IgD-negative memory B cell (primary cell): Measurements from ENCODE around the gene OR10A2. TPM values are rescaled to one million over a fixed set of nuclear protein-coding genes. Genes with fewer than 3 reads are reported as not detected.
"Not testable (repeated sequence)": the region's sequence is repeated elsewhere in the genome, so short reads cannot be mapped to it uniquely, and the experiment has no call there.

Source experiments
- H3K27ac Mint-ChIP-seq, 3 donors: one replicate each; pipeline ENCODE4 v1.8.0; 2020 to 2022; ENCODE audit warnings: mild to moderate bottlenecking in 3 of 3, mixed read lengths in 3 of 3, moderate library complexity in 1 of 3
- H3K27me3 Mint-ChIP-seq: one replicate; pipeline ENCODE4 v1.8.0; 2021; ENCODE audit warnings: mixed read lengths
- H3K36me3 Mint-ChIP-seq: one replicate; pipeline ENCODE4 v1.8.0; 2020; ENCODE audit warnings: mild to moderate bottlenecking, mixed read lengths
- H3K4me1 Mint-ChIP-seq, 3 donors: one replicate each; pipeline ENCODE4 v1.8.0; 2020 to 2022; ENCODE audit warnings: mixed read lengths in 3 of 3, mild to moderate bottlenecking in 1 of 3
- H3K4me3 Mint-ChIP-seq, 4 donors: one replicate each; pipeline ENCODE4 v1.8.0; 2020 to 2022; ENCODE audit warnings: mild to moderate bottlenecking in 4 of 4, mixed read lengths in 4 of 4, moderate library complexity in 3 of 4
- H3K9me3 Mint-ChIP-seq, 3 donors: one replicate each; pipeline ENCODE4 v1.8.0; 2020 to 2021; ENCODE audit warnings: mixed read lengths in 3 of 3, mild to moderate bottlenecking in 1 of 3
- polyA plus RNA-seq: library from polyadenylated mRNA; unstranded; fragments of 300-500 nt; fragmentation: Illumina TruSeq; gene quantifications from one replicate; pipeline ENCODE4 v1.2.3, GENCODE V29; 2021

The OR10A2 gene, protein sequence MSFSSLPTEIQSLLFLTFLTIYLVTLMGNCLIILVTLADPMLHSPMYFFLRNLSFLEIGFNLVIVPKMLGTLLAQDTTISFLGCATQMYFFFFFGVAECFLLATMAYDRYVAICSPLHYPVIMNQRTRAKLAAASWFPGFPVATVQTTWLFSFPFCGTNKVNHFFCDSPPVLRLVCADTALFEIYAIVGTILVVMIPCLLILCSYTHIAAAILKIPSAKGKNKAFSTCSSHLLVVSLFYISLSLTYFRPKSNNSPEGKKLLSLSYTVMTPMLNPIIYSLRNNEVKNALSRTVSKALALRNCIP
- not detected for polyA plus RNA-seq

DNA sequence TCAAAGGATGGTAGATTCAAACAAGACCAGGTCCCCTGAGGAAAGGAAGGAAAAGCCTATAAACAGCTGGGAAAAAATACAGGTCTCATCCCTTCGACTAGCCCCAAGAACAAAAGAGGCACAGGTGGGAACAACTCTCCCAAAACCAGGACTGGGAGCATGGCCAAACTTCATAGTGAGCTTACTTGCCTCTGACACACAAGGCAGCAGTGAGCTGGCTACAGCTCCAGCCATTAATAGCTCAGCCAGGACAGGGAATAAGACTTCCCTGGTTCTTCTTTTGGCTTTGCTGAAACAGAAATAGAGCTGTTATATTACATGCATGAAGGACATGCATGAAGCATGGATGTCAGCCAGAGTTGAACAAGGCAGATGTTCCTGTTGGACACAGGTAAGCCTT lies at the start of gene OR10A2:
Gene OR10A2, plus strand, starts transcription at position 97 of the 400 bp plus-strand sequence. CDS start 6,698 bp downstream, outside the sequence.
- peaks cover 0 to 6% (median 5%) of the 10 kb centered on the region in 3 donors for H3K9me3 Mint-ChIP-seq
- peaks cover 6% of the 10 kb centered on the region for H3K27me3 Mint-ChIP-seq
- no peak within 1 kb of the TSS for H3K27ac Mint-ChIP-seq
- no peaks in the 10 kb centered on the region for H3K4me1 Mint-ChIP-seq
- H3K4me3 Mint-ChIP-seq = no peak within 1 kb of the TSS
- no peaks in the 10 kb centered on the region for H3K36me3 Mint-ChIP-seq

DNA sequence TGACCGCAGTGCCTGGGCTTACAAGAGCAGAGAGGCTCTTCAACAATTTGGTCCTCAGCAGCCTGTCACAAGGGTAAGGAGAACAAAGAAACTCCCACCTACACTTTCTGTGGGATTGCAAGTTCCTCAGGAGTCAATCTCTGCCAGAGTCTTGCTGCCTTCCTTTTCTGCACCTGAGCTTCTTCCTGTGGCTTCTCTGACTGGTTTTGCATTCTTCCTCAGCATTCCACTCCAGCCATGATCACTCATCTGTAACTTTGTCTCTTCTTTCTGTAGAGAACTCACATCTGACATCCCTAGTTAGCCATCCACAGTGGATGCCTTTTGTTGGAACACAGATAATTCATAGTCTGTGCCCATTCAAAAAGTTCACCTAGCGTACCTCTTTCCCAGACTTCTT lies 49.2 kb upstream of the OR10A2 start:
- Mint-ChIP-seq H3K36me3 (no peaks in the 10 kb centered on the region), H3K27me3 (peaks cover 16% of the 10 kb centered on the region), H3K27ac (no peak overlapping the region), H3K4me1 (peaks cover 0 to 2% (median 0%) of the 10 kb centered on the region in 3 donors), H3K9me3 (peaks cover 0 to 2% (median 0%) of the 10 kb centered on the region in 3 donors), H3K4me3 (no peak overlapping the region)

DNA sequence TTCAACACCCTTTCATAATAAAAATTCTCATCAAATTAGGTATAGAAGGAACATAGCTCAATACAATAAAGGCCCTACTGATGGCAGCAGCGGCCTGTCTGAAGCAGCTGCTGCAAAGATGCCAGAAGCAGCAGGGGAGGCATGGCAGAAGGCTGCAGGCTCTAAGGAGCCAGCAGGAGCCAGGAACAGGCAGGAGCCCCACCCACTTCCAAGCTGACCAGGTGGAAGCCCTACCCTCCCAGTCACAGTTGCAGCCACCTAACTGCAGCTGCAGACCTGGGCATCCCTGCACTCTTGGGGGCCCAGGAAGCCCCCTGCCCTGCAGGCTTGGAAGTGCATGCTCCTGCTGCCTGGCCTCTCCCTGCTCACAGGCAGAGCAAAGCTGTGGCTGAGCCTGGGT lies 45.2 kb upstream of the OR10A2 start:
- Mint-ChIP-seq H3K27me3 (peaks cover 17% of the 10 kb centered on the region), H3K4me1 (no peaks in the 10 kb centered on the region), H3K27ac (no peak overlapping the region), H3K4me3 (no peak overlapping the region), H3K36me3 (no peaks in the 10 kb centered on the region), H3K9me3 (peaks cover 9 to 11% (median 9%) of the 10 kb centered on the region in 3 donors)

DNA sequence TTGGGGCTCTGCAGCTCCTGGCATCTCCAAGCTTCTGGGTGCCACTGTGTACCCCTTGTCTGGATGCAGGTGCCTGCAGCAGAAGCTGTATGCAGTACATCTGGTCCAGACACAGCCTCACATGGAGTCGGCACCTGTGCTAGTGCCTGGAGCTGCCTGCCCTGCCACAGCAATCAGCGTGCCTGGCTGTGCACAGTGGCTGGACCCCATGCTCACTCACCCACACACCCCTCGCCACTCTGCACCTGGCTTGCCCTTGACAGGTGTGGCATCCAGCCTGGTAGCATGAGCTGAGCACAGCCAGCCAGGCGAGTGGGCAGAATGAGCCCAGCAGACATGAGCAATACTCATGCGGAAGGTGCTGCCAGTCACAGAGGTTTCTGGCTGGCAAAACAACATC lies 43.9 kb upstream of the OR10A2 start:
- Mint-ChIP-seq H3K9me3 (peaks cover 9 to 11% (median 9%) of the 10 kb centered on the region in 3 donors), H3K4me1 (no peaks in the 10 kb centered on the region), H3K27me3 (peaks cover 12% of the 10 kb centered on the region), H3K4me3 (no peak overlapping the region), H3K36me3 (no peaks in the 10 kb centered on the region), H3K27ac (no peak overlapping the region)

DNA sequence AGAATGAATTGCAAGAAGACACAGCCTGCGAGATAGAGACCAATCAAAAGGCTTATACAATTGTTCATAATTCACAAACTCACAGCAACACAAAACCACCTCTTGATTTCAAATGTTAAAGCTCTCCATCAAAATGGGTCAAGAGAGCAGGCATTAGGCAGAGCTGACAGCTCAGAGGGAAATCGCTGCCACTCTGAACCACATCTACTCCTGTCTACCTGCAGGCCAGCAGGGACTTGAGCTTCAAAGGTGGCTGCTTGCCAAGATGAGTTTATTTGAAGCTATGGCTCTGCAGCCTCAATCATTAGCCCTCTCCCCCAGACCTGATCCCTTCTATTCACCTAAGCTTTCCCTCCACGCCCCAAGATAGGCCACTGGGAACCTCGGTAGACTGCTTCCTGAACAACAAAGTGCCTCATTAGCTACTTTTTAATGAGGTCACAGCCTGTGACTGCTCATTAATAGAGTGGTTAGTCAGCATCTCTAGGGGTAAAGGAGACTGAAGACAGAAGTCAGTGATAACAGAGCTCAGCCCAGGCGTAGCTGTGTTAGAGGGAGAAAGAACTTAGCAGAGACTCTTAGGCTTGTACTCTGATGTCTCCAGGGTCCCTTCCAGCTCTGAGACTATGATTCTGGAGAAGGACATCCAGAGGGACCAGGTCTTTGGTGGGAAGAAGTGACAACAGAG lies 38.6 kb upstream of the OR10A2 start:
- Mint-ChIP-seq H3K27me3 (peaks cover 9% of the 10 kb centered on the region), H3K9me3 (peaks cover 4 to 11% (median 9%) of the 10 kb centered on the region in 3 donors), H3K27ac (no peak overlapping the region), H3K4me1 (no peaks in the 10 kb centered on the region), H3K4me3 (no peak overlapping the region), H3K36me3 (no peaks in the 10 kb centered on the region)

DNA sequence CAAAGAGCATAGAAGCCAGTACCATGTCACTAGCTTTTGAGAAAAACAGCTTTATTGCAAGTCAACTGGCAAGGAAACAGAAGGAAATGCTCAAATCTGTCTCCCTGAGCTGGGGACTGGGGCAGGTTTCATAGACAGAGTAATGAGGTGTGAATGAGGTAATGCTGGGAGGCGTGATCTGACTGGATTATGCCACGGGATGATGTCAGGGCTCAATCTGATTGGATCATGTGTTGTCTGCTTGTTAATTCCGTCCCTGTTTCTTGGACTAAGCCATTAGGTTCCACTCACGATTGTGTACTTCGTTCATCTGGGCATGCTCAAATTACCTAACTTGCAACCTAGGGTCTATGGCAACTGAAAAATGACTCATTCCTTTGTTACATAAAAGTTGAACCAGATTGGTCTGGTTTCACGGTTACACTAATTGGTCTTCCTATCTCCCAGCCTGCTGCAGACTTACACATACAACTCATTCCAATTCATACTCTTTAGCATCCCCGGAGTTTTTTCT lies 37.6 kb upstream of the OR10A2 start:
- Mint-ChIP-seq H3K4me1 (no peaks in the 10 kb centered on the region), H3K27me3 (peaks cover 6% of the 10 kb centered on the region), H3K4me3 (no peak overlapping the region), H3K27ac (no peak overlapping the region), H3K9me3 (peaks cover 1 to 8% (median 6%) of the 10 kb centered on the region in 3 donors), H3K36me3 (no peaks in the 10 kb centered on the region)

DNA sequence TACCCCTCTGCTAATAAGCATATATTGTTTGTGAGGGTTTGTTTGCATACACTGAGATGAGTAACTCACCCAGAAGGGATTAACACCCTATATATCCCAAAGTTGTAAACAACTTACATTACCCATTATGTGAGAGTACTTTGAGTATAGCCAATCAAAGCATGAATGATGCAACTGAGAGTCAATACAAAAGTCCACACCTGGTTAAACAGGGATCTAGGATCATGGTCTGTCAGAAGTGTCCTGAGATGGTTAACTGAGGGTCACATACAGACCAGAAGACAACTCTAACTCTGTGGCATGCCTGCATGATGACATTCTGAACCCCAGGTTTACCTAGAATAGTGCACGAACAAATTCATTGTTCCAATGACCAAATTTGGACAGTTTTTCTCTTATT lies 34.8 kb upstream of the OR10A2 start:
- Mint-ChIP-seq H3K4me1 (peaks cover 5 to 10% (median 10%) of the 10 kb centered on the region in 3 donors), H3K27me3 (no peaks in the 10 kb centered on the region), H3K27ac (no peak overlapping the region), H3K36me3 (no peaks in the 10 kb centered on the region), H3K9me3 (no peaks in the 10 kb centered on the region), H3K4me3 (no peak overlapping the region)

DNA sequence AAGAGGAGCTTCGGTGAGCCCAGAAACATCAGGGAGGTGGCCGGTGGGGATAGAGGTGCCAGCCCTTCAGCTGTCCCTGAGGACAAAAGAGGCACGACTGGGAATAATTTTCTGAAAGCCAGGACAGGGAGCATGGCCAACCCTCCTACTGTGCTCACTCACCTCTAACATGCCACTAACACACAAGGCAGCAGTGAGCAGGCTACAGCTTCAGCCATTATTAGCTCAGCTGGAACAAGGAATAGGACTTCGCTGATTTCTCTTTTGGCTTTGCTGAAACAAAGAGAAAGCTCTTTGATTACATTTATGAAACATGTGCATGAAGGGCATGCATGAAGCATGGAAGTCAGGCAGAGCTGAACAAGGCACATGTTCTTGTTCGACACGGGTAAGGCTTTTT lies 29.5 kb upstream of the OR10A2 start:
- Mint-ChIP-seq H3K36me3 (no peaks in the 10 kb centered on the region), H3K27me3 (no peaks in the 10 kb centered on the region), H3K9me3 (no peaks in the 10 kb centered on the region), H3K27ac (peak overlapping the region in 1 of 3 donors; percentile 35), H3K4me3 (no peak overlapping the region), H3K4me1 (peaks cover 8 to 15% (median 11%) of the 10 kb centered on the region in 3 donors)

DNA sequence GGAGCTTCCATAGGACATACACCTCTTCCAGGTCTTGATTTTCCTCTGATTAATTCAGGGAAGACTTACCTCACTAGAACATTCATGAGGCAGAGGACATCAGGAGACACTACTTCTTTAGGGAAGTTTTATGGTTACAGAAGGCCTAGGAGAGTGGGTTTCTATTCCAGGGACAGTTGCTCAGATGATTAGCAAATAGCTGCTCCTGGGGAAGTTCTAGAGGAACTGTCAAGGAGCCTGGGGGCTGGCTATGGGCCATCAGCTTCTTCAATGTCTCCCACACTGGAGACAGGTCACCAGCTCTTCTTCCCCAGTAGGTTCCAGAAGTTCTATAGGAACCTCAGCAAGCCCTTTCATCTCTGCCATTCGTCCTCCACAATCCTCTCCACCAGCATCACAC lies 28.8 kb upstream of the OR10A2 start:
- no peak overlapping the region for H3K27ac Mint-ChIP-seq

DNA sequence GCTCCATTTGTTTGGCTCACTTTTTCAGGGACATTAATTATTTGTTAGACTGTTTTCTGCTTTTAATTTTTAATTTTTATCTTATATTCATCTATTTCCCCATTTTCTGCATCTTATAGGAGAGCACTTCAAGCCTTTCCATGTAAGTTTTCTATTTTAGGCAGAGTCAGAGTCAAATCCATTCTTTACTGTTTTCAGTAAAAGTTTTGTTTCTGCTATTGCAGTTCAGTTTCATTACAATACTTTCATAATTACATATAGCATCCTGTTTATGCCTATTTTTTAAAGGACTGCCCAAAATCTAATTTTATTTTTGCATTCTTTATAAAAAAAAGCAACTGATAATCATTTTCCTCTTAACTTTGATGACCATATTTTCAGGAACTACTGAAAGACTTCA lies 21.2 kb upstream of the OR10A2 start:
- Mint-ChIP-seq H3K4me3 (no peak overlapping the region), H3K4me1 (no peaks in the 10 kb centered on the region), H3K27ac (no peak overlapping the region), H3K9me3 (no peaks in the 10 kb centered on the region), H3K36me3 (no peaks in the 10 kb centered on the region), H3K27me3 (peaks cover 2% of the 10 kb centered on the region)

More for the DNA sequence above, 28.8 kb upstream of the OR10A2 start:
- Mint-ChIP-seq H3K4me3 (no peak overlapping the region), H3K36me3 (no peaks in the 10 kb centered on the region), H3K27me3 (no peaks in the 10 kb centered on the region), H3K4me1 (peaks cover 8 to 15% (median 11%) of the 10 kb centered on the region in 3 donors), H3K9me3 (no peaks in the 10 kb centered on the region)

DNA sequence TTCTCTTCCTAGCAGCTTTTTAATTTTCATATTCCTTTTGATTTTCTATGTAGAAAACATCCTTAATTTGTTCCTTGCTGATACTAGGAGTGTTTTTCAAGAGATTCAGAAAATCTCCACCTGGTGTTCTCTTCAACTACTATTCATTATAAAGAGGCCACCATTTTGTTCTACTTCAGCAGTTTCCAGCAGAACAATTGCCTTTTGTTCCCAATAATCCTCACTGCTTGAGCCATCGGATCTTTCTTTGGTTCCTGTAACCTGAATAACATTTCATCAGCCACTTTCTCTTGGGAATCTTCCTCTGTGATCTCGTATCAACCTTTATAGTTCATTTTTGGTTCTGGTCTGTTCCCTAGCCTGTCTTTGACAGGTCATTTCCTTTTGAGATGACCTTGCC lies 19.2 kb upstream of the OR10A2 start:
- peaks cover 2% of the 10 kb centered on the region for H3K27me3 Mint-ChIP-seq
- no peaks in the 10 kb centered on the region for H3K4me1 Mint-ChIP-seq
- H3K27ac Mint-ChIP-seq = no peak overlapping the region

DNA sequence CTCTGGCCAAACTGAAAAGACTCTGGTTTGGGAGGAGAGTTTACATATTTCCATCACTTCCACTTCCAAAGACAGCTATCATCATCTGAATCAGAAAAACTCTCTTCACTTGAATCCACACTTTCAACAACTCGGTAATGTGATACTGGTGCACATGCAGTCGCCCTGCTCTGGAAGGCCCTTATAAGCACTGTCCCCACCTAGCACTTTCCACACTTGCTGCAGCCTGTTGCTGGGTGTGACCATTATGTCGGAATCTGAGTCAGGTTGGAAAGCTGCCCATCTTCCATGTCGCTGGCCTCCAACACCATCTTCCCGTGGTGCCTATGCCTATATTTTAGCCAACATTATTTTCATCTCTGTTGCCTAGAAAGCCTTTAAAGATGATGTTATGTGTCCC lies 18.5 kb upstream of the OR10A2 start:
- H3K27me3 Mint-ChIP-seq = peaks cover 2% of the 10 kb centered on the region
- no peaks in the 10 kb centered on the region for H3K4me1 Mint-ChIP-seq

More for the DNA sequence above, 19.2 kb upstream of the OR10A2 start:
- Mint-ChIP-seq H3K4me3 (no peak overlapping the region), H3K9me3 (no peaks in the 10 kb centered on the region), H3K36me3 (no peaks in the 10 kb centered on the region)

DNA sequence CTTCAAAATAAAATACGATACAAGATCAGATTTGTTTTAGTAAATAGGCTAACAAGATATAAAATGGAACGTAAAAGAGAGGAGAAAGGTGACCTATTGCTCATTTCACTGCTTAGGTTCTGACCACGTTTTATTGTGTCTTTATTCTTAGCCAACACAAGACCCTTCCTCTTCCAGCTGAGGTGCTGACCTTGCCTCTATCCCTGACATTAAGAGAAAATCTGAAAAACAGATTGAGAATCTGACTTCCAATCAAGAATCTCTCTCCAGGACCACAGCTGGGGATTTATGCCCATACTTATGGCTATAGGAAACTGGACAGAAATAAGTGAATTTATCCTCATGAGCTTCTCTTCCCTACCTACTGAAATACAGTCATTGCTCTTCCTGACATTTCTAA lies 17.5 kb upstream of the OR10A2 start, which contains the start of gene OR10A5:
Gene OR10A5, plus strand, starts transcription at position 301 of the 400 bp plus-strand sequence. Its CDS starts 0 bp downstream, at position 301.
- Mint-ChIP-seq H3K9me3 (peaks cover 0 to 1% (median 0%) of the 10 kb centered on the region in 3 donors), H3K4me3 (no peak within 1 kb of the TSS), H3K27me3 (peaks cover 2% of the 10 kb centered on the region), H3K27ac (no peak within 1 kb of the TSS), H3K36me3 (no peaks in the 10 kb centered on the region), H3K4me1 (no peaks in the 10 kb centered on the region)

More for the DNA sequence above, 18.5 kb upstream of the OR10A2 start:
- no peak overlapping the region for H3K27ac Mint-ChIP-seq
- no peaks in the 10 kb centered on the region for H3K36me3 Mint-ChIP-seq
- H3K9me3 Mint-ChIP-seq = no peaks in the 10 kb centered on the region
- H3K4me3 Mint-ChIP-seq = no peak overlapping the region

DNA sequence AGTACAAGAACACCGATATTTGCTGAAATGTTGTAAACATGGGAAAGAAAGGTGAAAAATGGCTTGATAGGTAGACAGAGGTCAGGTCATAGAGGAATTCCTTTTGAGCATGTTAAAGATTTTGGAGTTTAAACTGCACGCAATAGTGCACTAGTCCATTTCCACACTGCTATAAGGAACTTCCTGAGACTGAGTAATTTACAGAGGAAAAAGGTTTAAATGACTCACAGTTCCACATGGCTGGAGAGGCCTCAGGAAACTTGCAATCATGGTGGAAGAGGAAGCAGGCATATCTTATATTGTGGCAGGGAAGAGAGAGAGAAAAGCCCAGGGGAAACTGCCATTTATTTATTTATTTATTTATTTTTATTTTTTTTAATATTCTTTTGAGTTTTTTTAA lies 12.3 kb upstream of the OR10A2 start:
- Mint-ChIP-seq H3K36me3 (peaks cover 2% of the 10 kb centered on the region), H3K27me3 (peaks cover 9% of the 10 kb centered on the region), H3K4me1 (no peaks in the 10 kb centered on the region), H3K9me3 (peaks cover 3 to 21% (median 9%) of the 10 kb centered on the region in 3 donors), H3K4me3 (peak overlapping the region in 1 of 4 donors; percentile 10), H3K27ac (no peak overlapping the region)

DNA sequence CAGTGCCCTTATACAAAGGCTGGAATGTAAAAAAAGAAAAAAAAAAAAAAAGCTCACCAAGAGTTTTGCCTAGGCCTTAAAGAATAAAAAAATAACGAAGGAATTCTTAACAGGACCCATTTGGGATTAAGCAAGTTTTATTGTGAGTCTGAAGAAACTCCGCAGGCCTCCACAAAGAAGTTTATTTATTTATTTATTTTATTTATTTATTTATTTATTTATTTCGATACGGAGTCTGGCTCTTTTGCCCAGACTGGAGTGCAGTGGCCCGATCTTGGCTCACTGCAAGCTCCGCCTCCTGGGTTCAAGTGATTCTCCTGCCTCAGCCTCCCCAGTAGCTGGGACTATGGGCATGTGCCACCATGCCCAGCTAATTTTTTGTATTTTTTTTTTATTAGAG lies 8.1 kb upstream of the OR10A2 start:
- H3K4me1 Mint-ChIP-seq = not testable (repeated sequence)

More for the DNA sequence above, 8.1 kb upstream of the OR10A2 start:
- not testable (repeated sequence) for H3K4me3 Mint-ChIP-seq, H3K36me3 Mint-ChIP-seq, H3K27ac Mint-ChIP-seq
- H3K27me3 Mint-ChIP-seq = peaks cover 13% of the 10 kb centered on the region
- H3K9me3 Mint-ChIP-seq = peaks cover 8 to 21% (median 9%) of the 10 kb centered on the region in 3 donors
